K562 (cell line): ENCODE measurements around the gene TMEM138. TPM values are rescaled to one million over a fixed set of nuclear protein-coding genes. Genes with fewer than 3 reads are reported as not detected.
A peak's percentile ranks its signal among the peaks of the same experiment; 100 is the strongest.

Experiments
- ARID2 ChIP-seq: fragments of 450-650 bp; IDR thresholded peaks from 2 replicates; pipeline ENCODE4 v1.6.1; 2017; ENCODE audit warnings: antibody characterized with exemption, mild to moderate bottlenecking
- CCNT2 ChIP-seq: IDR thresholded peaks from 2 replicates; pipeline ENCODE4 v1.6.1; 2011; ENCODE audit warnings: borderline replicate concordance, low read depth, mild to moderate bottlenecking, moderate library complexity, mixed read lengths, low read length; ENCODE audit not compliant: insufficient read length; ENCODE audit errors: extremely low read depth
- DIDO1 ChIP-seq: fragments of 450-650 bp; IDR thresholded peaks from 2 replicates; pipeline ENCODE4 v1.6.1; 2016; ENCODE audit warnings: low read depth, missing biosample characterization, missing genetic modification characterization
- HMG20B ChIP-seq: fragments of 250-450 bp; sonication (Bioruptor Pico); IDR thresholded peaks from 2 replicates; pipeline ENCODE4 v1.5.0; 2021; ENCODE audit warnings: mild to moderate bottlenecking
- MAFG ChIP-seq: fragments of 450-650 bp; conservative IDR thresholded peaks from 2 replicates; pipeline ENCODE4 v1.6.1; 2016; ENCODE audit warnings: missing genetic modification characterization, missing compliant biosample characterization
- SRSF1 ChIP-seq: fragments of 200-400 bp; formaldehyde crosslinking; IDR thresholded peaks from 2 replicates; pipeline ENCODE4 v1.6.1; 2017; ENCODE audit warnings: mild to moderate bottlenecking, low read depth, low read length, moderate library complexity
- SUPT5H ChIP-seq: fragments of 450-650 bp; IDR thresholded peaks from 2 replicates; pipeline ENCODE4 v1.6.1; 2016
- TAF9B ChIP-seq: fragments of 450-650 bp; IDR thresholded peaks from 2 replicates; pipeline ENCODE4 v1.6.1; 2018; ENCODE audit warnings: mild to moderate bottlenecking; ENCODE audit not compliant: partially characterized antibody
- TARDBP ChIP-seq: fragments of 450-650 bp; IDR thresholded peaks from 2 replicates; pipeline ENCODE4 v1.6.1; 2016
- ZNF124 ChIP-seq: sonication (generic); formaldehyde crosslinking; IDR thresholded peaks from 2 replicates; pipeline ENCODE4 v1.8.1; 2022; ENCODE audit warnings: missing genetic modification reagents
- polyA plus RNA-seq, 8 experiments: library from polyadenylated mRNA; depleted of rRNA in 4 of 8; stranded (reverse) in 5 of 8; unstranded in 3 of 8; fragments of >200 nt; fragmentation: Nextera tagmentation in 2 of 8; fragmentation: Illumina TruSeq in 1 of 8; extraction: Ambion mirVana in 2 of 8; extraction: Trizol in 1 of 8; gene quantifications; 2 replicates each; pipeline versions ENCODE4 v1.2.1 to v1.2.3, GENCODE V29; 2011 to 2014; ENCODE audit warnings: inconsistent platforms in 1 of 8, missing spikeins in 1 of 8
- total RNA-seq, 7 experiments: library from RNA; depleted of rRNA in 6 of 7; stranded (reverse); fragments of >200 nt in 6 of 7; fragmentation: Illumina TruSeq in 2 of 7; extraction: Trizol in 2 of 7; gene quantifications; 2 replicates each; pipeline versions ENCODE4 v1.2.1 to v1.2.3, GENCODE V29; 2011 to 2021; ENCODE audit warnings: low replicate concordance in 1 of 7
- TF ChIP-seq, protein P1 (sequence below): sonication (generic); formaldehyde crosslinking; IDR thresholded peaks from 2 replicates; pipeline ENCODE4 v1.8.1; 2023; ENCODE audit warnings: mild to moderate bottlenecking, missing genetic modification reagents
- TF ChIP-seq, protein P2 (sequence below), 2 experiments: fragments of 450-650 bp; IDR thresholded peaks; 2 replicates each; pipeline ENCODE4 v1.6.1; 2016
- TF ChIP-seq, protein P3 (sequence below): fragments of 200-800 bp; sonication (Bioruptor generic); IDR thresholded peaks from 2 replicates; pipeline ENCODE4 v1.6.1; 2017; ENCODE audit warnings: missing genetic modification characterization, missing compliant biosample characterization
- TF ChIP-seq, protein P4 (sequence below): sonication (generic); formaldehyde crosslinking; IDR thresholded peaks from 2 replicates; pipeline ENCODE4 v1.8.0; 2023; ENCODE audit warnings: mild to moderate bottlenecking, missing genetic modification reagents
- TF ChIP-seq, protein P5 (sequence below): fragments of 450-650 bp; formaldehyde crosslinking; IDR thresholded peaks from 2 replicates; pipeline ENCODE4 v1.4.0; 2020; ENCODE audit warnings: mild to moderate bottlenecking, moderate library complexity

TMEM138 gene
- total and polyA plus RNA-seq, 9 of the 15 experiments (the other 6 are each of a cell fraction or from before 2014, with no cell fraction given): 23.2 to 168 (median 63.1) TPM

DNA sequence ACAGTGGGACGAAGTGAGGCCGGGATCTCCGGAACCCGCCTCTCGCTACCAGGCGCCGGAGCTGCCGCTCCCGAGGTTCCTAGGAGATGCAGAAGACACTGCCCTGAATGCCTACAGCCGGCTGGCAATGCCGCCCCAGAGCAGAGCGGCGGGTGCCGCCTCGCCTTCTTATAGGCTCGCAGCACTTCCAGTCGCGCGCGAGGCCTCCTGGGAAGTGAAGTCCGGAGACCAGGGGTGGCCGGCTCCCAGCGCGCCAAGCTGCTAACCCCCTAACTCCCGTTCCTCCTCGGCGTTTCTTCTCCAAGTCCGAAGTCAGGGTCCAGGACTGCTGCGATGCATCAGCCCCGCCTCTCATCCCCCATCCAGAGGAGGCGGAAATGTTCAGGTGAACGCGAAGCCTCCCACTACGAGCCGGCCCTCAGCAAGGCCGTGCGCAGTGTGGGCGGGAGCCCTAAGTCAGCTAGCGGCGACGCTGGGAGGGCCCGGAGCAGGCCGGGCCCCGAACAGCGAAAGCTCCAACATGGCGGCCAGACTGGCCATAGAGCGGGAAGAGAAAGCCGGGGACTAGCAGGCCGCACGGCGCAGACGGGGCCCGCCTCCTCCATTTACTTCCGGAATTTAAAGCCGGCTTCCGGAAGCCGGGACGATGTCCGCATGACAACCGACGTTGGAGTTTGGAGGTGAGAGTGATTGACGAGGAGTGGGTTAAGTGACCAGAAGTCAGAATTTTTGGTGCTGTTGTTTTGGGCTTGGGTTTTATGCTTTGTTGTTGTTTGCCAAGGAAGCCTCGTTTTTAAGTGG, at the start of gene TMEM138, which contains the start of gene CYB561A3 (continued):
- TF ChIP-seq, protein P1, sequence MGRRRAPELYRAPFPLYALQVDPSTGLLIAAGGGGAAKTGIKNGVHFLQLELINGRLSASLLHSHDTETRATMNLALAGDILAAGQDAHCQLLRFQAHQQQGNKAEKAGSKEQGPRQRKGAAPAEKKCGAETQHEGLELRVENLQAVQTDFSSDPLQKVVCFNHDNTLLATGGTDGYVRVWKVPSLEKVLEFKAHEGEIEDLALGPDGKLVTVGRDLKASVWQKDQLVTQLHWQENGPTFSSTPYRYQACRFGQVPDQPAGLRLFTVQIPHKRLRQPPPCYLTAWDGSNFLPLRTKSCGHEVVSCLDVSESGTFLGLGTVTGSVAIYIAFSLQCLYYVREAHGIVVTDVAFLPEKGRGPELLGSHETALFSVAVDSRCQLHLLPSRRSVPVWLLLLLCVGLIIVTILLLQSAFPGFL (CRISPR knock-in tag): 0 out of 2 replicates have a peak, but pooled peaks have one; percentile 8
- TF ChIP-seq CCNT2 (peak; percentile 53), ZNF124 (no peak), DIDO1 (tag) (peak; percentile 54; the same call in 1 of the 2 replicates), ARID2 (no peak), SRSF1 (no peak), TARDBP (peak; percentile 62; the same call in 1 of the 2 replicates), MAFG (tag) (no peak), SUPT5H (peak; percentile 88), HMG20B (CRISPR knock-in tag) (no peak), TAF9B (peak; percentile 81)
- TF ChIP-seq, protein P2, sequence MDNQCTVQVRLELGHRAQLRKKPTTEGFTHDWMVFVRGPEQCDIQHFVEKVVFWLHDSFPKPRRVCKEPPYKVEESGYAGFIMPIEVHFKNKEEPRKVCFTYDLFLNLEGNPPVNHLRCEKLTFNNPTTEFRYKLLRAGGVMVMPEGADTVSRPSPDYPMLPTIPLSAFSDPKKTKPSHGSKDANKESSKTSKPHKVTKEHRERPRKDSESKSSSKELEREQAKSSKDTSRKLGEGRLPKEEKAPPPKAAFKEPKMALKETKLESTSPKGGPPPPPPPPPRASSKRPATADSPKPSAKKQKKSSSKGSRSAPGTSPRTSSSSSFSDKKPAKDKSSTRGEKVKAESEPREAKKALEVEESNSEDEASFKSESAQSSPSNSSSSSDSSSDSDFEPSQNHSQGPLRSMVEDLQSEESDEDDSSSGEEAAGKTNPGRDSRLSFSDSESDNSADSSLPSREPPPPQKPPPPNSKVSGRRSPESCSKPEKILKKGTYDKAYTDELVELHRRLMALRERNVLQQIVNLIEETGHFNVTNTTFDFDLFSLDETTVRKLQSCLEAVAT (IDR thresholded peaks at IDR 0.05): no peak; a peak in 1 of 4 replicates
- TF ChIP-seq, protein P3, sequence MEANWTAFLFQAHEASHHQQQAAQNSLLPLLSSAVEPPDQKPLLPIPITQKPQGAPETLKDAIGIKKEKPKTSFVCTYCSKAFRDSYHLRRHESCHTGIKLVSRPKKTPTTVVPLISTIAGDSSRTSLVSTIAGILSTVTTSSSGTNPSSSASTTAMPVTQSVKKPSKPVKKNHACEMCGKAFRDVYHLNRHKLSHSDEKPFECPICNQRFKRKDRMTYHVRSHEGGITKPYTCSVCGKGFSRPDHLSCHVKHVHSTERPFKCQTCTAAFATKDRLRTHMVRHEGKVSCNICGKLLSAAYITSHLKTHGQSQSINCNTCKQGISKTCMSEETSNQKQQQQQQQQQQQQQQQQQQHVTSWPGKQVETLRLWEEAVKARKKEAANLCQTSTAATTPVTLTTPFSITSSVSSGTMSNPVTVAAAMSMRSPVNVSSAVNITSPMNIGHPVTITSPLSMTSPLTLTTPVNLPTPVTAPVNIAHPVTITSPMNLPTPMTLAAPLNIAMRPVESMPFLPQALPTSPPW (CRISPR knock-in tag): peak; percentile 63; the same call in 1 of the 2 replicates
- TF ChIP-seq, protein P4, sequence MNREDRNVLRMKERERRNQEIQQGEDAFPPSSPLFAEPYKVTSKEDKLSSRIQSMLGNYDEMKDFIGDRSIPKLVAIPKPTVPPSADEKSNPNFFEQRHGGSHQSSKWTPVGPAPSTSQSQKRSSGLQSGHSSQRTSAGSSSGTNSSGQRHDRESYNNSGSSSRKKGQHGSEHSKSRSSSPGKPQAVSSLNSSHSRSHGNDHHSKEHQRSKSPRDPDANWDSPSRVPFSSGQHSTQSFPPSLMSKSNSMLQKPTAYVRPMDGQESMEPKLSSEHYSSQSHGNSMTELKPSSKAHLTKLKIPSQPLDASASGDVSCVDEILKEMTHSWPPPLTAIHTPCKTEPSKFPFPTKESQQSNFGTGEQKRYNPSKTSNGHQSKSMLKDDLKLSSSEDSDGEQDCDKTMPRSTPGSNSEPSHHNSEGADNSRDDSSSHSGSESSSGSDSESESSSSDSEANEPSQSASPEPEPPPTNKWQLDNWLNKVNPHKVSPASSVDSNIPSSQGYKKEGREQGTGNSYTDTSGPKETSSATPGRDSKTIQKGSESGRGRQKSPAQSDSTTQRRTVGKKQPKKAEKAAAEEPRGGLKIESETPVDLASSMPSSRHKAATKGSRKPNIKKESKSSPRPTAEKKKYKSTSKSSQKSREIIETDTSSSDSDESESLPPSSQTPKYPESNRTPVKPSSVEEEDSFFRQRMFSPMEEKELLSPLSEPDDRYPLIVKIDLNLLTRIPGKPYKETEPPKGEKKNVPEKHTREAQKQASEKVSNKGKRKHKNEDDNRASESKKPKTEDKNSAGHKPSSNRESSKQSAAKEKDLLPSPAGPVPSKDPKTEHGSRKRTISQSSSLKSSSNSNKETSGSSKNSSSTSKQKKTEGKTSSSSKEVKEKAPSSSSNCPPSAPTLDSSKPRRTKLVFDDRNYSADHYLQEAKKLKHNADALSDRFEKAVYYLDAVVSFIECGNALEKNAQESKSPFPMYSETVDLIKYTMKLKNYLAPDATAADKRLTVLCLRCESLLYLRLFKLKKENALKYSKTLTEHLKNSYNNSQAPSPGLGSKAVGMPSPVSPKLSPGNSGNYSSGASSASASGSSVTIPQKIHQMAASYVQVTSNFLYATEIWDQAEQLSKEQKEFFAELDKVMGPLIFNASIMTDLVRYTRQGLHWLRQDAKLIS (CRISPR knock-in tag): peak; percentile 80
- TF ChIP-seq, protein P5, sequence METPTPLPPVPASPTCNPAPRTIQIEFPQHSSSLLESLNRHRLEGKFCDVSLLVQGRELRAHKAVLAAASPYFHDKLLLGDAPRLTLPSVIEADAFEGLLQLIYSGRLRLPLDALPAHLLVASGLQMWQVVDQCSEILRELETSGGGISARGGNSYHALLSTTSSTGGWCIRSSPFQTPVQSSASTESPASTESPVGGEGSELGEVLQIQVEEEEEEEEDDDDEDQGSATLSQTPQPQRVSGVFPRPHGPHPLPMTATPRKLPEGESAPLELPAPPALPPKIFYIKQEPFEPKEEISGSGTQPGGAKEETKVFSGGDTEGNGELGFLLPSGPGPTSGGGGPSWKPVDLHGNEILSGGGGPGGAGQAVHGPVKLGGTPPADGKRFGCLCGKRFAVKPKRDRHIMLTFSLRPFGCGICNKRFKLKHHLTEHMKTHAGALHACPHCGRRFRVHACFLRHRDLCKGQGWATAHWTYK (CRISPR knock-in tag): no peak
